Progenitor cell of endocrine pancreas (in vitro differentiated cells): ENCODE data around the gene RPS19BP1. TPM values are rescaled to one million over a fixed set of nuclear protein-coding genes. Genes with fewer than 3 reads are reported as not detected.

Source experiments
- DNase-seq: peaks from one replicate; pipeline ENCODE4 v3.0.0; 2021; ENCODE audit warnings: low spot score; ENCODE audit not compliant: unreplicated experiment
- H3K27ac Mint-ChIP-seq: 2 replicates; pipeline ENCODE4 v1.8.0; 2021; ENCODE audit warnings: mild to moderate bottlenecking, moderate library complexity, mixed read lengths
- H3K27me3 Mint-ChIP-seq: 2 replicates; pipeline ENCODE4 v1.8.0; 2021; ENCODE audit warnings: mixed read lengths
- H3K36me3 Mint-ChIP-seq: 2 replicates; pipeline ENCODE4 v1.8.0; 2022; ENCODE audit warnings: mixed read lengths; ENCODE audit not compliant: insufficient read depth
- H3K4me1 Mint-ChIP-seq: 2 replicates; pipeline ENCODE4 v1.8.0; 2021; ENCODE audit warnings: low read depth, mixed read lengths
- H3K4me3 Mint-ChIP-seq: 2 replicates; pipeline ENCODE4 v1.8.0; 2021; ENCODE audit warnings: low read depth, mild to moderate bottlenecking, moderate library complexity, mixed read lengths
- H3K9me3 Mint-ChIP-seq: 2 replicates; pipeline ENCODE4 v1.8.0; 2021; ENCODE audit warnings: low read depth, mixed read lengths
- CTCF ChIP-seq: fragments of 200-600 bp; sonication (generic); IDR thresholded peaks from one replicate; pipeline ENCODE4 v1.5.0; 2021; ENCODE audit warnings: antibody characterized with exemption, mild to moderate bottlenecking; ENCODE audit not compliant: unreplicated experiment
- total RNA-seq: library from RNA; stranded (reverse); gene quantifications from 2 replicates; pipeline ENCODE4 v1.2.1, GENCODE V29; 2021

The RPS19BP1 gene
- total RNA-seq, 1 donor from 2014 or later = 48.2 TPM

GRCh38 chr22:39570665-39571064 is 38.1 kb upstream of the RPS19BP1 start, which contains the start of gene CACNA1I:
TSS of gene CACNA1I (plus strand) at chr22:39570753. CDS start at chr22:39570753, 0 bp downstream.
- Mint-ChIP-seq H3K4me1 (peaks cover 4% of the 10 kb centered on the region), H3K27me3 (peaks cover 12% of the 10 kb centered on the region), H3K9me3 (no peaks in the 10 kb centered on the region), H3K27ac (peak within 1 kb of the TSS; percentile 13), H3K4me3 (no peak within 1 kb of the TSS), H3K36me3 (no peaks in the 10 kb centered on the region)
- no peak for DNase-seq
- TF ChIP-seq CTCF = no peak

GRCh38 chr22:39570226-39570625 is 37.7 kb upstream of the RPS19BP1 start:
- DNase-seq = no peak
- H3K9me3 Mint-ChIP-seq = no peaks in the 10 kb centered on the region
- no peak for TF ChIP-seq CTCF
- H3K36me3 Mint-ChIP-seq = no peaks in the 10 kb centered on the region
- no peak overlapping the region for H3K4me3 Mint-ChIP-seq
- no peak overlapping the region for H3K27ac Mint-ChIP-seq
- peaks cover 12% of the 10 kb centered on the region for H3K27me3 Mint-ChIP-seq
- H3K4me1 Mint-ChIP-seq = peaks cover 4% of the 10 kb centered on the region

GRCh38 chr22:39569066-39569465 is 36.5 kb upstream of the RPS19BP1 start:
- no peaks in the 10 kb centered on the region for H3K9me3 Mint-ChIP-seq
- H3K4me3 Mint-ChIP-seq = no peak overlapping the region
- peaks cover 4% of the 10 kb centered on the region for H3K4me1 Mint-ChIP-seq
- TF ChIP-seq CTCF = no peak
- peaks cover 10% of the 10 kb centered on the region for H3K27me3 Mint-ChIP-seq
- no peaks in the 10 kb centered on the region for H3K36me3 Mint-ChIP-seq
- DNase-seq = no peak
- H3K27ac Mint-ChIP-seq = no peak overlapping the region

- H3K4me1 Mint-ChIP-seq = peaks cover 4% of the 10 kb centered on the region
- DNase-seq = no peak
- H3K27me3 Mint-ChIP-seq = peaks cover 7% of the 10 kb centered on the region
- no peaks in the 10 kb centered on the region for H3K36me3 Mint-ChIP-seq
- no peaks in the 10 kb centered on the region for H3K9me3 Mint-ChIP-seq
- no peak overlapping the region for H3K27ac Mint-ChIP-seq
- TF ChIP-seq CTCF = no peak
- H3K4me3 Mint-ChIP-seq = no peak overlapping the region
These were observed 35.9 kb upstream of the RPS19BP1 start for GRCh38 chr22:39568278-39568981.

GRCh38 chr22:39567135-39567946 is 34.8 kb upstream of the RPS19BP1 start:
- Mint-ChIP-seq H3K9me3 (no peaks in the 10 kb centered on the region), H3K4me1 (peaks cover 4% of the 10 kb centered on the region), H3K27me3 (peaks cover 7% of the 10 kb centered on the region), H3K4me3 (no peak overlapping the region), H3K36me3 (no peaks in the 10 kb centered on the region), H3K27ac (no peak overlapping the region)
- DNase-seq = no peak
- TF ChIP-seq CTCF = no peak
